ENCODE results near the gene SLC7A1.

The SLC7A1 gene

DNA sequence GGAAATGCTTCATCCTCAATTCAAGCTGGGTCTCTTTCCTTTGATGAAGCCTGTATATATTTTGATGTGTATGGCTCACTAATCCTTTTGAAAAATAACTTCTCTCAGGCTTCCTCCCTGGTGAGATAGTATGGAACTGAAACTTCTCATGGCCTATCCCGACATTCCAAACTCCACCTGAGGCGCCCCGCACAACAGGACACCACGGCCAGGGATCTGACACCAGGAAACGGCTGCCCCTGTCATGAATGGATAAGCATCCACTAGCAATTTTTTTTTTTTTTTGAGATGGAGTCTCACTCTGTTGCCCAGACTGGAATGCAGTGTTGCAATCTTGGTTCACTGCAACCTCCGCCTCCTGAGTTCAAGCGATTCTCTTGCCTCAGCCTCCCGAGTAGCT, 16.4 kb downstream of the SLC7A1 start:
- peaks cover 6 to 9% of the 10 kb centered on the region in 2 experiments for H3K4me1 ChIP-seq (ENCODE audit: control insufficient read depth in 1 of 2, insufficient read depth in 2 of 2, low read length in 2 of 2)
- H2BK12ac ChIP-seq (ENCODE audit: low read length), result no peak overlapping the region
- H3K9ac ChIP-seq (ENCODE audit: low read length), result no peak overlapping the region
- H4K91ac ChIP-seq (ENCODE audit: low read depth, low read length), result no peak overlapping the region
- DNase-seq, result peak in 1 of 2 donors; percentile 33
- H3K79me1 ChIP-seq (ENCODE audit: low read length), result no peaks in the 10 kb centered on the region
- no peaks in the 10 kb centered on the region for H3K9me3 ChIP-seq (ENCODE audit: insufficient read depth, low read depth, low read length)
- H3K4me3 ChIP-seq (ENCODE audit: low read depth, low read length), result no peak overlapping the region
- no peak overlapping the region for H2AK5ac ChIP-seq (ENCODE audit: low read length)
- no peak overlapping the region for H3K4ac ChIP-seq (ENCODE audit: low read depth, low read length)
- peaks cover 3% of the 10 kb centered on the region for H3K79me2 ChIP-seq (ENCODE audit: control insufficient read depth, insufficient read depth, low read length, poor library complexity)
- no peaks in the 10 kb centered on the region for H3K27me3 ChIP-seq (ENCODE audit: insufficient read depth, low read length)
- H2BK5ac ChIP-seq (ENCODE audit: low read depth, low read length, poor library complexity), result no peak overlapping the region
- peaks cover 0 to 3% of the 10 kb centered on the region in 2 experiments for H3K36me3 ChIP-seq (ENCODE audit: control insufficient read depth in 1 of 2, insufficient read depth in 2 of 2, low read length in 2 of 2)
- H2BK120ac ChIP-seq (ENCODE audit: insufficient read depth, low read length, poor library complexity), result no peak overlapping the region
- H3K18ac ChIP-seq (ENCODE audit: low read length), result no peak overlapping the region
- H2AFZ ChIP-seq (ENCODE audit: insufficient read depth, low read length, poor library complexity), result no peak overlapping the region
- H3K14ac ChIP-seq (ENCODE audit: low read length), result no peak overlapping the region
- no peak overlapping the region for H3K27ac ChIP-seq (ENCODE audit: low read depth, low read length)
- no peak overlapping the region for H3K23ac ChIP-seq (ENCODE audit: low read length)
- no peak overlapping the region for H4K8ac ChIP-seq (ENCODE audit: low read depth, low read length)
- H3K4me2 ChIP-seq (ENCODE audit: low read length), result no peak overlapping the region
- no CpG with 5 or more reads among the region's 8 CpGs for WGBS (ENCODE audit: extremely low coverage, insufficient coverage, insufficient read length)
- H4K12ac ChIP-seq (ENCODE audit: low read depth, low read length), result no peak overlapping the region

DNA sequence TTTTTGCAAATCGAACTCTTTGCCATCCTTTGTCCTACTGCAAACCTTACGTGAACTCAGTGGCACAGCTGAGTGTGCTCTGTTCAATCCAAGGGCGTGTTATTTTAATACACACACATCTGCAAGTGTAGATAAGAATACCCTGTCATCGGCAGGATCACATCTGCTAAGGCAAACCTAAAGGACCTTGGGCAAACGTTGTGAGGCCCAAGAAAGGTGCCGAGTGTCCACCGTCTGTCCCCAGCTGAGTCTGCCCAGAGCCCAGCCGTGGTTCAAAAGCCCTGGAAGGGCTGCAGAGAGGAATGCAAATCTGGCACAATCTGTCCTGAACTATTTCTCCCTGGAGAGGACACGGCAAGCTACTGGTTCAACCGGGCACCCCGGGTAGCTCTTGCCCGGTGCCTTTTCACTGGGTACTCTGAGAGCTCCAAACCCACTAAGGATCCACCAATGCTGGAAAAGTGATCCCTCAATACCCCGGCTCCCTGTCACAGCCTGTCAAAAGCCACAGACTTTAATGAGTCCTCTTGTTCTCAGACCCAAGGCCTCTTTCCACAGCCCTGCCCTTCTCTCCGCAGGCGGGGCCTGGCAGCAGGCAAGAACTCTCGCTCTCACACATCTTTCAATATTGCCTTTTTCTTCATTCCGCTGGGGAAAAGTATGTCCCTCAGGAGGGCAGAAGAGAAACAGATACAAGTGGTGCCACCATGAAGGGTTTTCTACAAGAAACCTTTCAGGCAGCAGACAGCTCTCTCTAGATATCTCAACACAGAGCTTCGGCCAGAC, 17.0 kb downstream of the SLC7A1 start:
- H3K36me3 ChIP-seq (ENCODE audit: control insufficient read depth in 1 of 2, insufficient read depth in 2 of 2, low read length in 2 of 2), result peaks cover 0 to 3% of the 10 kb centered on the region in 2 experiments
- no peak overlapping the region for H2AFZ ChIP-seq (ENCODE audit: insufficient read depth, low read length, poor library complexity)
- H2BK5ac ChIP-seq (ENCODE audit: low read depth, low read length, poor library complexity), result no peak overlapping the region
- no peak overlapping the region for H3K9ac ChIP-seq (ENCODE audit: low read length)
- H3K27ac ChIP-seq (ENCODE audit: low read depth, low read length), result no peak overlapping the region
- H3K4me3 ChIP-seq (ENCODE audit: low read depth, low read length), result no peak overlapping the region
- H3K18ac ChIP-seq (ENCODE audit: low read length), result no peak overlapping the region
- no peaks in the 10 kb centered on the region for H3K9me3 ChIP-seq (ENCODE audit: insufficient read depth, low read depth, low read length)
- peaks cover 3% of the 10 kb centered on the region for H3K79me2 ChIP-seq (ENCODE audit: control insufficient read depth, insufficient read depth, low read length, poor library complexity)
- H3K14ac ChIP-seq (ENCODE audit: low read length), result no peak overlapping the region
- H3K23ac ChIP-seq (ENCODE audit: low read length), result no peak overlapping the region
- H2AK5ac ChIP-seq (ENCODE audit: low read length), result no peak overlapping the region
- H2BK12ac ChIP-seq (ENCODE audit: low read length), result no peak overlapping the region
- H3K27me3 ChIP-seq (ENCODE audit: insufficient read depth, low read length), result no peaks in the 10 kb centered on the region
- no peaks in the 10 kb centered on the region for H3K79me1 ChIP-seq (ENCODE audit: low read length)
- H4K8ac ChIP-seq (ENCODE audit: low read depth, low read length), result no peak overlapping the region
- H3K4me1 ChIP-seq (ENCODE audit: control insufficient read depth in 1 of 2, insufficient read depth in 2 of 2, low read length in 2 of 2), result peaks cover 6 to 9% of the 10 kb centered on the region in 2 experiments
- DNase-seq, result no peak
- no peak overlapping the region for H4K12ac ChIP-seq (ENCODE audit: low read depth, low read length)
- H3K4me2 ChIP-seq (ENCODE audit: low read length), result no peak overlapping the region
- WGBS (ENCODE audit: extremely low coverage, insufficient coverage, insufficient read length), result no CpG with 5 or more reads among the region's 18 CpGs
- peak overlapping the region; percentile 49 for H3K4ac ChIP-seq (ENCODE audit: low read depth, low read length)
- H2BK120ac ChIP-seq (ENCODE audit: insufficient read depth, low read length, poor library complexity), result no peak overlapping the region
- no peak overlapping the region for H4K91ac ChIP-seq (ENCODE audit: low read depth, low read length)

DNA sequence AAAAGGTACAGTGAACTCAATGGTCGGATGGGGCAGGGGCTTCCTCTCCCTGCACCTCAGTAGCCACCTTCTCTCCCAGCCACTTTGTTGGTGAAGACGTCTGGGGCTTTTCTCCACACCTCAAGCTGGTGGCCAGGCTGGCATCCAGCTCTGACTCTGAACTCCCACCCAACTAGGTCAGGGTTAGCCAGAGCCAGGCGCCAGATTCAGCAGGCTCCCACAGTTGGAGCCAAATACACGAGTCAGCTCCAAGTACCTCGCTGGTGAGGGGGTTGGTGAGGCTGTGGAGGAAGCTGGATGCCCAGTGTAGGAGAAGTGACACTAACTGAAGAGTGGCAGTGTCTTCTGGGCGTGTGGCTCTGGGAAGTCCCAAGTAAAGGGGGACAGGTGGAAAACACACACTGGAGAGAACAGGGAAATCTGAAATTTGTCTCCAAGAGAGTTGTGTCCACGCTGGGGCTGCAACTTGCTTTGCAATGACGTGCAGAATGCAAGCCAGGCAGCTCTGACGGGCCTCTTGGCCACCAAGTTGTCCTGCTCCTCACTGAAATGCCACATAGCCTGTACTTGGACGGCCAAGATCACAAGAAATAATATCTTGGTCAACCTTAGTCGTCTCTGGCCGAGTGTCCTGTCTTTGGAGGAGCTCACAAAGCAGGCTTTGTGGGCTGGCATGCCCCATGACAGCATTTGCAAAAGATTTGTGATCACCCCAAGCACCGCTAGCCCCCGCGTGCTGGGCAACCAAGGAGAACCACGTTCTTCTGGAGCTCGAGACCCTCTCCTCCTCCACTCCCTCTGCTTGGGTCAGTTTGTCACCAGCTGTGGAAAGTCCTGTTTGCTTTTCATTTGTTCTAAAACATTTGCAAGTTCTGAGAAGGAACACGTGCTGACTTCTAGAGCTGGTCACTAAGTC, 18.1 kb downstream of the SLC7A1 start:
- no CpG with 5 or more reads among the region's 18 CpGs for WGBS (ENCODE audit: extremely low coverage, insufficient coverage, insufficient read length)
- Histone ChIP-seq H3K79me1 (ENCODE audit: low read length) (no peaks in the 10 kb centered on the region), H3K27ac (ENCODE audit: low read depth, low read length) (no peak overlapping the region)

DNA sequence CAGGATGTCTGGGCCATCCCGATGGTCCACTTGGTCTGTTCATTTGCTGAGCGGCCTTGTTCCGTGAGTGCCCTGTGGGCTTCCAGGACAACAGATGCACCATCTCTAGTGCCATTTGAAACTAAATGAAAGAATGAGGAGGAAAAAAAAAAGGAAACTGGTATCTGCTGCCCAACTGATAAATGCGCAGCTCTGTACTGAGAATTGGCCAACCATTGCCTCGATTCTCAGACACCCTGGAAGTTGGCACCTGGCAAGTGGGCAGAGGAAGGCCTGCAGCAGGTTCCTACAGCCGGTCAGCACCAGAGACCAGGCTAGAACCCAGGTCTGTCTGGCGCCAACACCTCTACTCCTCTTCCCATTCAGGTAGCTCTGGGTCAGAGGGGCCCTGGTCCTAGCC, 18.9 kb downstream of the SLC7A1 start:
- no peak overlapping the region for H2BK120ac ChIP-seq (ENCODE audit: insufficient read depth, low read length, poor library complexity)
- H2AFZ ChIP-seq (ENCODE audit: insufficient read depth, low read length, poor library complexity), result no peak overlapping the region
- H3K23ac ChIP-seq (ENCODE audit: low read length), result no peak overlapping the region
- H3K4me1 ChIP-seq (ENCODE audit: control insufficient read depth in 1 of 2, insufficient read depth in 2 of 2, low read length in 2 of 2), result peaks cover 0 to 7% of the 10 kb centered on the region in 2 experiments
- H3K4ac ChIP-seq (ENCODE audit: low read depth, low read length), result no peak overlapping the region
- H4K91ac ChIP-seq (ENCODE audit: low read depth, low read length), result no peak overlapping the region
- no peak overlapping the region for H2BK5ac ChIP-seq (ENCODE audit: low read depth, low read length, poor library complexity)
- WGBS (ENCODE audit: extremely low coverage, insufficient coverage, insufficient read length), result no CpG with 5 or more reads among the region's 7 CpGs
- H2AK5ac ChIP-seq (ENCODE audit: low read length), result no peak overlapping the region
- no peak overlapping the region for H3K4me2 ChIP-seq (ENCODE audit: low read length)
- H3K79me2 ChIP-seq (ENCODE audit: control insufficient read depth, insufficient read depth, low read length, poor library complexity), result peaks cover 1% of the 10 kb centered on the region
- H4K12ac ChIP-seq (ENCODE audit: low read depth, low read length), result no peak overlapping the region
- H3K4me3 ChIP-seq (ENCODE audit: low read depth, low read length), result no peak overlapping the region
- no peaks in the 10 kb centered on the region for H3K27me3 ChIP-seq (ENCODE audit: insufficient read depth, low read length)
- no peak overlapping the region for H3K14ac ChIP-seq (ENCODE audit: low read length)
- H3K79me1 ChIP-seq (ENCODE audit: low read length), result no peaks in the 10 kb centered on the region
- no peak overlapping the region for H3K18ac ChIP-seq (ENCODE audit: low read length)
- no peak overlapping the region for H4K8ac ChIP-seq (ENCODE audit: low read depth, low read length)
- DNase-seq, result no peak
- H3K9me3 ChIP-seq (ENCODE audit: insufficient read depth, low read depth, low read length), result no peaks in the 10 kb centered on the region
- no peak overlapping the region for H2BK12ac ChIP-seq (ENCODE audit: low read length)
- H3K36me3 ChIP-seq (ENCODE audit: control insufficient read depth in 1 of 2, insufficient read depth in 2 of 2, low read length in 2 of 2), result peaks cover 0 to 3% of the 10 kb centered on the region in 2 experiments
- no peak overlapping the region for H3K9ac ChIP-seq (ENCODE audit: low read length)
- H3K27ac ChIP-seq (ENCODE audit: low read depth, low read length), result no peak overlapping the region

More for the DNA sequence above, 18.1 kb downstream of the SLC7A1 start:
- H3K9me3 ChIP-seq (ENCODE audit: insufficient read depth, low read depth, low read length), result no peaks in the 10 kb centered on the region
- no peak overlapping the region for H4K91ac ChIP-seq (ENCODE audit: low read depth, low read length)
- H3K14ac ChIP-seq (ENCODE audit: low read length), result no peak overlapping the region
- H2AFZ ChIP-seq (ENCODE audit: insufficient read depth, low read length, poor library complexity), result no peak overlapping the region
- no peak overlapping the region for H2AK5ac ChIP-seq (ENCODE audit: low read length)
- H3K4me1 ChIP-seq (ENCODE audit: control insufficient read depth in 1 of 2, insufficient read depth in 2 of 2, low read length in 2 of 2), result peaks cover 2 to 12% of the 10 kb centered on the region in 2 experiments
- peak overlapping the region; percentile 70 for H3K4ac ChIP-seq (ENCODE audit: low read depth, low read length)
- H2BK12ac ChIP-seq (ENCODE audit: low read length), result no peak overlapping the region
- no peak overlapping the region for H3K4me2 ChIP-seq (ENCODE audit: low read length)
- no peaks in the 10 kb centered on the region for H3K27me3 ChIP-seq (ENCODE audit: insufficient read depth, low read length)
- no peak overlapping the region for H4K8ac ChIP-seq (ENCODE audit: low read depth, low read length)
- no peak overlapping the region for H3K18ac ChIP-seq (ENCODE audit: low read length)
- no peak overlapping the region for H2BK120ac ChIP-seq (ENCODE audit: insufficient read depth, low read length, poor library complexity)
- H3K9ac ChIP-seq (ENCODE audit: low read length), result no peak overlapping the region
- H3K79me2 ChIP-seq (ENCODE audit: control insufficient read depth, insufficient read depth, low read length, poor library complexity), result peaks cover 3% of the 10 kb centered on the region
- H2BK5ac ChIP-seq (ENCODE audit: low read depth, low read length, poor library complexity), result no peak overlapping the region
- no peak overlapping the region for H3K23ac ChIP-seq (ENCODE audit: low read length)
- DNase-seq, result no peak
- H3K36me3 ChIP-seq (ENCODE audit: control insufficient read depth in 1 of 2, insufficient read depth in 2 of 2, low read length in 2 of 2), result peaks cover 0 to 3% of the 10 kb centered on the region in 2 experiments
- H4K12ac ChIP-seq (ENCODE audit: low read depth, low read length), result no peak overlapping the region
- H3K4me3 ChIP-seq (ENCODE audit: low read depth, low read length), result no peak overlapping the region

Measured in trophoblast cell (in vitro differentiated cells and primary cell).